ENCODE data around the gene PXN. TPM values are rescaled to one million over a fixed set of nuclear protein-coding genes. Genes with fewer than 3 reads are reported as not detected.

The PXN gene
- total RNA-seq, 1 donor from 2014 or later, result 105 TPM

DNA sequence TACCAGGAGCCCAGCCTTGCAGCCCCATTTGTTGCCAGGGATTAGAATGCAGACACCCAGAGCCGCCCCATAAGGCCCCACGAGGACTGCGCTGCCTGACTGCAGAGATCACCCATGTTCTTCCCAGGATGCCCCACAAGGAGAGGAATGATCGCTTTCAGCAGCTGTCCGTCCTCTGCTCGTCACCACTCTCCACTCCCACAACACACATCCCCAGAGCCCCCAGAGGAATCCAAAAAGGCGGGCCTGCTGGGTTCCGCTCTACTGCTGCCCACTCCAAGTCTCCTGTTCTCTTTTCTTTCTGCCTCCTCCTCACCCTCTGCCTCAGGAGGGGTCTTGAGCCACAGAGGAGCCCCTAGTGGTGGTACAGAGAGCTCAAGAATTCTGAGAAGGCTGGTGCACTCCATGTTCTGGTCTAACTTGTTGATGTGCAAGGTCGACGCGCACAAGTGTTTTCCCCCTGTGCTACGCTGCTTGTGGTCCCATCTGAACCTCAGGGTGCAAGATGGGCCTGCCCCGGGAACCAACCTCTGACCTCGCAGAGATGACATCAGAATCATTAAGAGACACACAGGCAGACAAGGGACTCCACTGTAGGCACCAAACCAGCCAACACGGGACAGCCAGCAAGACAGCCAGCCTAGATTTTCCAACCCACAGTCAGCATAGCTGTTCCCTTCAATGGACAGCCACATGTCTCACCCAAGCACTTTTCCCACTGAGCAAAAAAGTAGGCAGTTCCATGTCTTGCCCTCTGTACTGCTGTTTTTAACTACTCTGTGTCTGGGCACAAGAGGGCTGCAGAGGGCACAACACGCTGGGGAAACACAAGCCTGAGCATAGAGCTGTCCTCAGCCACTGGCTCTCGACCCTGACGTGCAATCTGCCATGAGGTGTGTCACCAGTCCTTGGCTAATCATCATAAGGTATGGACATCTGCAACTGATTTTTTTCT is 29.9 kb downstream of the PXN start:
- no peak for ATAC-seq

DNA sequence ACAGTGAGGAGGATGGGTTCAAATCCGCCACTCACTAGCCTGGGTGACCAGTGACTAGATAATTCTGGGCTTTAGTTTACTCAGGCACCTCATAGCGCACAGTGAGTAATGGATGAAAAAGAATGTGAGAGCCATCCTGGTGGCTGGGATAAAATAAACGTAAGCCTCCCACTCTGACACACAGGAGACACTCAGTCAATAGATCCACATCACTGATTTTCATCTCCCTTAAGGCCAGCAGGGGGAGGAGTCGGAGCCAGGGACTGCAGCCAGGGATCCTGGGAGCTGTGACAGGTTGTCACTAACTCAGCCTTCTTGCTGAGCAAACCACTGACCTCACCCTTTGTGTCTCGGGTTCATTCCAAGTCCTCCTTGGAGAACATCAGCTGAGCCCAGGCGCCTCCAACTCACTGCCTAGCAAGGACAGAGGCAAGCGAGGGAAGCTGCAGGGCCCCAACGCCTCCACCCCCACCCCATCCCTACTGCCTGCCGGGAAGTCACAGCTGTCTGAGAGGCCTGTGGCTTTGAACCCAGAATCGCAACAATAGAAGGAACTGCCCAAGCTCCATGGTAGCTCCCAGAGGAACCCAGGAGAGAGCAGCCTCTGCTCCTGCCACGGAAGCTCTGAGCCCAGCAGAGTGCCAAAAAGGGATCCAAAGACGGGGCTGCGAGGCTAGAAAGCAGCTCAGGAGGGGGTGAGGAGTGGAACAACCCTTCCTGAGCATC is 30.7 kb downstream of the PXN start:
- Histone ChIP-seq H3K27me3 (no peaks in the 10 kb centered on the region), H3K4me1 (peaks cover 100% of the 10 kb centered on the region), H3K27ac (peak overlapping the region; percentile 85), H3K4me3 (no peak overlapping the region), H3K36me3 (no peaks in the 10 kb centered on the region), H3K9me3 (no peaks in the 10 kb centered on the region)
- DNase-seq (peak; percentile 81), ATAC-seq (peak; percentile 81)
- intact Hi-C loops (cut with DNase I), result no loop called here
- TF ChIP-seq, protein P1, sequence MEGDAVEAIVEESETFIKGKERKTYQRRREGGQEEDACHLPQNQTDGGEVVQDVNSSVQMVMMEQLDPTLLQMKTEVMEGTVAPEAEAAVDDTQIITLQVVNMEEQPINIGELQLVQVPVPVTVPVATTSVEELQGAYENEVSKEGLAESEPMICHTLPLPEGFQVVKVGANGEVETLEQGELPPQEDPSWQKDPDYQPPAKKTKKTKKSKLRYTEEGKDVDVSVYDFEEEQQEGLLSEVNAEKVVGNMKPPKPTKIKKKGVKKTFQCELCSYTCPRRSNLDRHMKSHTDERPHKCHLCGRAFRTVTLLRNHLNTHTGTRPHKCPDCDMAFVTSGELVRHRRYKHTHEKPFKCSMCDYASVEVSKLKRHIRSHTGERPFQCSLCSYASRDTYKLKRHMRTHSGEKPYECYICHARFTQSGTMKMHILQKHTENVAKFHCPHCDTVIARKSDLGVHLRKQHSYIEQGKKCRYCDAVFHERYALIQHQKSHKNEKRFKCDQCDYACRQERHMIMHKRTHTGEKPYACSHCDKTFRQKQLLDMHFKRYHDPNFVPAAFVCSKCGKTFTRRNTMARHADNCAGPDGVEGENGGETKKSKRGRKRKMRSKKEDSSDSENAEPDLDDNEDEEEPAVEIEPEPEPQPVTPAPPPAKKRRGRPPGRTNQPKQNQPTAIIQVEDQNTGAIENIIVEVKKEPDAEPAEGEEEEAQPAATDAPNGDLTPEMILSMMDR (IDR thresholded peaks at IDR 0.05), result peak; percentile 42

More for the DNA sequence above, 29.9 kb downstream of the PXN start:
- H3K4me1 ChIP-seq, result peaks cover 100% of the 10 kb centered on the region
- no peaks in the 10 kb centered on the region for H3K27me3 ChIP-seq
- no peak overlapping the region for H3K4me3 ChIP-seq
- no peaks in the 10 kb centered on the region for H3K9me3 ChIP-seq
- peak overlapping the region; percentile 85 for H3K27ac ChIP-seq
- intact Hi-C loops (cut with DNase I), result no loop called here
- DNase-seq, result no peak
- TF ChIP-seq, protein P1 (IDR thresholded peaks at IDR 0.05), result no peak
- no peaks in the 10 kb centered on the region for H3K36me3 ChIP-seq

DNA sequence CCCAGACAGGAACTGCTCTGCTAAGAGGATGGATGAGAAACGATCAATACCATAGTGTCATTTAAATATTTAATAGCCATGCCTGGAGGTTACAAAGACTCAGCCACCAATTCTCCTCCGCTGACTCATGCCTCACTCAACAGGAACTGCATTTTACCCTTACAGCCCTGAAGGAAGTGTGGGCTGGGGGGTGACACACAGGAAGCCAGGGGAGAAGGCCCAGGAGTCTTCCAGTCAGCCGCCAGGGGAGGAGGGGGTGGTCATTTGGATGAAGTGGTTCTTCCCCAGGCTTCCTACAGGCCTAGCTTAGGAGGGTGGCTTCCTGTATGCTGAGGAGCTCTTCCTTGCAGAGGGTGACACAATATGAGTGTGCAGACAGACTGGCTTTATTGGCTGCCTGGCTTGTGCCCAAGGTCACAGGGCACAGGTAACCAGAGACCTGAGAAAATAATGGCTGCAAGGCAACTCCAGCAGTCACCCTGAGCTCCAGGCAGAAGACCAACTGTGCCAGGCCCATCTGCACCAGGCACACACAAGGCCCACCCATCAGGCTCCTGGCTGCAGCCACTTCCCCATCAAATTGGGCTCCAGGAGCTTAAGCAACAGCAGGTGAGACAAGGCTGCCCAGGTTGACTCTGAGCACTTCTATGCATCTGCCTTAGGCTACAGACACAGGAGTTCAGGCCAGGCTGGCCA is 34.1 kb downstream of the PXN start:
- Histone ChIP-seq H3K9me3 (no peaks in the 10 kb centered on the region), H3K27me3 (no peaks in the 10 kb centered on the region), H3K4me3 (no peak overlapping the region), H3K4me1 (peaks cover 95% of the 10 kb centered on the region), H3K36me3 (no peaks in the 10 kb centered on the region), H3K27ac (peak overlapping the region; percentile 77)
- intact Hi-C loops (cut with DNase I), result no loop called here
- ATAC-seq (peak; percentile 31), DNase-seq (no peak)
- TF ChIP-seq, protein P1 (IDR thresholded peaks at IDR 0.05), result no peak

DNA sequence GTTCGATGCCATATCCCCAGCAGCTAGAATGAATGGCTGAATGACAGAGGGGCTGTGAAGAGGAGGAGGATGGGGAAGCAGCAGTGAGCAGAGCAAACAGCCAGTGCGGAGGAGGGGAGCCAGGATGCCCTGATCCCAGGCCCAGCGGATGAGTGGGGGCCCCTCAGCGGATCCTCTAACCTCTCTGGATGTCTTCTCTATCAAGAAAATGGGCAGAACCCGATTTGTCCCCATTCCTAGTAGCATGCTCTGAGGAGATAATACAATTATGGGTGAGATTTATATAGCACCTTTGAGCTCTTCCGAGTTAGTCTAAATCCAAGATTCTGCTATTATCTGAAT is 34.6 kb downstream of the PXN start:
- no peaks in the 10 kb centered on the region for H3K27me3 ChIP-seq
- peak overlapping the region; percentile 77 for H3K27ac ChIP-seq
- DNase-seq, result no peak
- no peaks in the 10 kb centered on the region for H3K36me3 ChIP-seq
- no peak for ATAC-seq
- peaks cover 95% of the 10 kb centered on the region for H3K4me1 ChIP-seq
- H3K9me3 ChIP-seq, result no peaks in the 10 kb centered on the region
- TF ChIP-seq, protein P1 (IDR thresholded peaks at IDR 0.05), result no peak
- intact Hi-C loops (cut with DNase I), result no loop called here
- no peak overlapping the region for H3K4me3 ChIP-seq

DNA sequence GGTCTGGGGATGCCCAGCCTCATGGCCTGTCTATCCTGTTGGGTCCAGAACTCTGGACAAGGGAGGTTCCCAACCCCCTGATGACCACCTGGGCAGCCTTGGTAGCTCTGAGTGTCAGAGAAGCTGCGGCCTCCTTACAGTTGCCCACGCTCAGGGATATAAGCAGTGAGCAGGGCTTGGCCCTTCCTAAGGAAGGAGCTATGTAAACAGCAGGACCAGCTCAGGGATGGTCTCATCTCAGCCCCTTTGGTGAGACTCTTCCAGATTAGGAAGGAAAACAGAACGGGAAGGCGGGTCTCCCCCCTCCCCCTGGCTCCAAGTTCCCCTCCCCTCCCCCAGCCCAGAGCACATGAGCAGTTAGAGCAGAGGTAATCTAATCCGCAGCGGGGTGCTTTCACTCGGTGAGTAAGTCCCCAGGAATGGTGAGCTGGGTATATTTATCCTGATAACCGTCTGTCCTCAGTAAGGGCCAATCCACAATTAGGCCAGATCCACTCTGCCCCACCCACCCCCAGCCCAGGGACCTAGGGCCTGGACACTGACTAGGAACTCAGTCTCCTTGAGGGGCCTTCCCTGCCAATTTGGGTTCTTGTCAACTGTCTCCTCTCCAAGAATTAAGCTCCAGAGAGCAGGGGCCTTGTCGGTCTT is 35.1 kb downstream of the PXN start:
- DNase-seq (no peak), ATAC-seq (peak; percentile 1)
- TF ChIP-seq, protein P1 (IDR thresholded peaks at IDR 0.05), result no peak
- Histone ChIP-seq H3K36me3 (no peaks in the 10 kb centered on the region), H3K4me3 (no peak overlapping the region), H3K9me3 (no peaks in the 10 kb centered on the region), H3K27me3 (no peaks in the 10 kb centered on the region), H3K27ac (peak overlapping the region; percentile 77), H3K4me1 (peaks cover 95% of the 10 kb centered on the region)
- intact Hi-C loops (cut with DNase I), result no loop called here
